Sigmoid colon (tissue), 7 donors: ENCODE data around the gene GMFB. TPM values are rescaled to one million over a fixed set of nuclear protein-coding genes. Genes with fewer than 3 reads are reported as not detected.

ENCODE experiments used
- DNase-seq: peaks from one replicate; pipeline ENCODE4 v3.0.0-alpha.2; 2019
- H3K27ac ChIP-seq, 4 donors: fragments of 200-600 bp; sonication (generic); one replicate each; pipeline ENCODE4 v1.5.1; 2016 to 2019; ENCODE audit warnings: mild to moderate bottlenecking in 1 of 4
- H3K27me3 ChIP-seq, 3 donors: fragments of 200-600 bp; sonication (generic); one replicate each; pipeline ENCODE4 v1.5.1; 2019; ENCODE audit warnings: mild to moderate bottlenecking in 1 of 3
- H3K36me3 ChIP-seq, 4 donors: fragments of 200-600 bp; sonication (generic); one replicate each; pipeline ENCODE4 v1.5.1; 2016 to 2019
- H3K4me1 ChIP-seq, 4 donors: fragments of 200-600 bp; sonication (generic); one replicate each; pipeline ENCODE4 v1.5.1; 2017 to 2019
- H3K4me3 ChIP-seq, 4 donors: fragments of 200-600 bp; sonication (generic); one replicate each; pipeline ENCODE4 v1.5.1; 2017 to 2019; ENCODE audit warnings: mild to moderate bottlenecking in 2 of 4, moderate library complexity in 1 of 4
- H3K9me3 ChIP-seq, 4 donors: fragments of 200-600 bp in 3 of 4; sonication (generic) in 3 of 4; one replicate each; pipeline versions ENCODE4 v1.5.1 to v1.6.1; 2013 to 2019
- CTCF ChIP-seq, 4 experiments: fragments of 450-650 bp in 3 of 4; fragments of 200-600 bp in 1 of 4; IDR thresholded peaks; one replicate each; pipeline ENCODE4 v1.5.1; 2016 to 2019; ENCODE audit warnings: antibody characterized with exemption in 4 of 4, mild to moderate bottlenecking in 3 of 4, moderate library complexity in 2 of 4
- EP300 ChIP-seq, 4 donors: sonication (generic); formaldehyde crosslinking; IDR thresholded peaks; one replicate each; pipeline ENCODE4 v1.6.1; 2017; ENCODE audit warnings: antibody characterized with exemption in 4 of 4
- POLR2A ChIP-seq, 2 donors: fragments of 450-650 bp; IDR thresholded peaks; one replicate each; pipeline ENCODE4 v1.6.1; 2016; ENCODE audit warnings: antibody characterized with exemption in 2 of 2, mild to moderate bottlenecking in 2 of 2, moderate library complexity in 2 of 2
- POLR2AphosphoS5 ChIP-seq, 4 donors: sonication (generic); formaldehyde crosslinking; IDR thresholded peaks; one replicate each; pipeline ENCODE4 v1.6.1; 2017; ENCODE audit warnings: antibody characterized with exemption in 4 of 4
- WGBS, 2 donors: extraction: QIAGEN DNeasy Blood & Tissue Kit; methylation state at CpG; one replicate each; pipeline ENCODE4 v1.1.7; 2013; 5-methylcytosine and 5-hydroxymethylcytosine counted together
- intact Hi-C: fragments of 100-400 bp; cut with DNase I; formaldehyde crosslinking; loops from one replicate; pipeline ENCODE4 v1.15.1; 2023
- polyA plus RNA-seq, 3 donors: library from polyadenylated mRNA; stranded (reverse); fragments of 200-250 nt; gene quantifications; one replicate each; pipeline ENCODE4 v1.2.3, GENCODE V29; 2013
- total RNA-seq, 4 donors: library from RNA; depleted of rRNA; stranded (reverse); fragments of >200 nt; gene quantifications; one replicate each; pipeline ENCODE4 v1.1.0, GENCODE V29; 2016
- donor health status: healthy with polysubstance abuse.
- donor health status: Bipolar disorder and iron deficiency.
- donor health status: healthy.

GMFB gene
- total and polyA plus RNA-seq, 7 donors = 24.6 to 72.8 (median 48.2) TPM

GRCh38 chr14:54475187-54475899 is 13.4 kb downstream of the GMFB start:
- H3K9me3 ChIP-seq = no peaks in the 10 kb centered on the region
- TF ChIP-seq POLR2A (IDR thresholded peaks at IDR 0.05) = no peak
- TF ChIP-seq EP300 (IDR thresholded peaks at IDR 0.05) = no peak
- no peak for TF ChIP-seq POLR2AphosphoS5 (IDR thresholded peaks at IDR 0.05)
- no peak for TF ChIP-seq CTCF (IDR thresholded peaks at IDR 0.05)
- DNase-seq = no peak
- H3K36me3 ChIP-seq = peaks cover 0 to 40% (median 0%) of the 10 kb centered on the region in 4 donors
- no peak overlapping the region for H3K27ac ChIP-seq
- no peaks in the 10 kb centered on the region for H3K27me3 ChIP-seq
- peaks cover 0 to 27% (median 13%) of the 10 kb centered on the region in 4 donors for H3K4me1 ChIP-seq
- WGBS, 2 donors = 77 to 81% methylated on average over 4 of the region's 4 CpGs
- no peak overlapping the region for H3K4me3 ChIP-seq
- intact Hi-C loops = no loop called here

DNA sequence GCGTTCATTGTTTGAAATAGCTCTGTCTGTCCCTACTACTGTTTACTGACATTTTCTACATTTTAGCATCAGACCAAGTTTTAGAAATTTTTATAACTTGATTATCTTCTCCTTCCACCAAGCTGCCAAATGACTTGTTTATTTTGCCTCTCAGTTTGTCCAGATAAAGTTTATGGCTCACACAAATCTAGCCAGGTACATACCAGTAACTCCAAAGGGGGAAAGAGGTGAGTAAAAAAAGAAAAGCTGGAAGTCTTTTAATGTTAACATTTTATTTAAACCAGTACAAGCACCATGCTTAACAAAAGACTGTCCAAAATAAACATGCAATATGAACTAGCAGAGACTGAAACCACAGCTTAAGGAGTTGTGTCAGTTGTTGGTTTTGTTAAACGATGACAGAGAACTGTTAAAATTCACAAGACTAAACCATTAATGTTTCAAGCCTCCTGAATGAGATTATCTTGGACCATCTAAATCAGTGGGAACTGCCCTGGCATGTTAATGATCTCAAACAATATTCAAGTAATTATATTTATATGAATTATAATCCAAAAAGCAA is 14.5 kb downstream of the GMFB start:
- intact Hi-C loops = no loop called here
- 17 to 54% methylated on average over 2 of the region's 2 CpGs for WGBS, 2 donors
- Histone ChIP-seq H3K36me3 (peaks cover 0 to 31% (median 0%) of the 10 kb centered on the region in 4 donors), H3K9me3 (no peaks in the 10 kb centered on the region), H3K4me3 (no peak overlapping the region), H3K27ac (peak overlapping the region in 1 of 4 donors; percentile 43), H3K4me1 (peaks cover 0 to 27% (median 13%) of the 10 kb centered on the region in 4 donors), H3K27me3 (no peaks in the 10 kb centered on the region)
- no peak for DNase-seq
- TF ChIP-seq POLR2AphosphoS5 (IDR thresholded peaks at IDR 0.05) = no peak
- no peak for TF ChIP-seq CTCF (IDR thresholded peaks at IDR 0.05)
- no peak for TF ChIP-seq EP300 (IDR thresholded peaks at IDR 0.05)
- TF ChIP-seq POLR2A (IDR thresholded peaks at IDR 0.05) = no peak

- H3K9me3 ChIP-seq = peaks cover 0 to 1% (median 0%) of the 10 kb centered on the region in 4 donors
- H3K27ac ChIP-seq = peak overlapping the region in 1 of 4 donors; percentile 0
- intact Hi-C loops = no loop called here
- TF ChIP-seq POLR2AphosphoS5 (IDR thresholded peaks at IDR 0.05) = no peak
- no peak for TF ChIP-seq EP300 (IDR thresholded peaks at IDR 0.05)
- TF ChIP-seq POLR2A (IDR thresholded peaks at IDR 0.05) = no peak
- no peak for TF ChIP-seq CTCF (IDR thresholded peaks at IDR 0.05)
- DNase-seq = no peak
- peaks cover 0 to 11% (median 0%) of the 10 kb centered on the region in 4 donors for H3K36me3 ChIP-seq
- H3K4me1 ChIP-seq = peaks cover 0 to 27% (median 13%) of the 10 kb centered on the region in 4 donors
- H3K4me3 ChIP-seq = no peak overlapping the region
- H3K27me3 ChIP-seq = no peaks in the 10 kb centered on the region
- 92 to 95% methylated on average over 4 of the region's 4 CpGs for WGBS, 2 donors
These were observed 16.5 kb downstream of the GMFB start for GRCh38 chr14:54472315-54472714.

DNA sequence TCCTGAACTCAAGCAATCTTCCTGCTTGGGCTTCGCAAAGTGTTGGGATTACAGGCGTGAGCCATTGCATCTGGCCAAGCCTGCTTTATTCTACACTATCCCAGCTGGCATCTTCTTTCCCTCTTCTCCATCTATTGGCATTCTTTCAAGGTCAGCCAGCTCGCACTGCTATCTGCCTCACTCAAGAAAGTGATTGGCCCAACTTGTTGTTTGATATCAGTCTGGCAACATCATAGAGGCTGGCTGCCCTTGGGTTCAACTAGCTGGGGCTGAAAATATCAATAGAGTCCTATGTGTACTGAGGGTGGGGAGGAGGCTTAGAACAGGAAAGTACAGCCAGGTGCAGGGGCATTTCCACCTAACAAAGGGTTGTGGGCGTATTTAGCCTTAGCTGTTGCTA is 17.1 kb downstream of the GMFB start:
- peaks cover 0 to 5% (median 0%) of the 10 kb centered on the region in 4 donors for H3K9me3 ChIP-seq
- no peaks in the 10 kb centered on the region for H3K27me3 ChIP-seq
- TF ChIP-seq CTCF (IDR thresholded peaks at IDR 0.05) (no peak), POLR2AphosphoS5 (IDR thresholded peaks at IDR 0.05) (no peak), EP300 (IDR thresholded peaks at IDR 0.05) (no peak), POLR2A (IDR thresholded peaks at IDR 0.05) (no peak)
- DNase-seq = no peak
- peaks cover 0 to 4% (median 0%) of the 10 kb centered on the region in 4 donors for H3K36me3 ChIP-seq
- H3K27ac ChIP-seq = no peak overlapping the region
- intact Hi-C loops = no loop called here
- H3K4me1 ChIP-seq = peaks cover 0 to 27% (median 13%) of the 10 kb centered on the region in 4 donors
- H3K4me3 ChIP-seq = no peak overlapping the region
- 62 to 91% methylated on average over 4 of the region's 4 CpGs for WGBS, 2 donors
